Measurements from ENCODE around the gene IL32. TPM values are rescaled to one million over a fixed set of nuclear protein-coding genes. Genes with fewer than 3 reads are reported as not detected.

IL32 gene
- total and polyA plus RNA-seq, 2 donors (not counting 1 experiment from before 2014, with no cell fraction given): 2.0 to 2.3 TPM

DNA sequence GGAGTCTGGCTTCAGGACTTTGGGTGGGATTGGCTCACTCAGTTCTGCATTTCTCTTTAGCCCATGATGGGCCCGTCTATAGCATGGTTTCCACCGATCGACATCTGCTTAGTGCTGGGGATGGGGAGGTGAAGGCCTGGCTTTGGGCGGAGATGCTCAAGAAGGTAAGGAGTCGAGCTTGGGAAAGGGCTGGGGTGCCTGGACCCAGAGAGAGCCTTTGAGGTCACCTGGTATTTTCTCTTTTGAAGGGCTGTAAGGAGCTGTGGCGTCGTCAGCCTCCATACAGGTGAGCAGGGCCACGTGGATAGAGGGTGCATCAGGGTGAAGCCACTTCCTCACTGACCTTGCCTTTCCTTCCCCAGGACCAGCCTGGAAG lies 39.4 kb upstream of the IL32 start:
- Mint-ChIP-seq H3K27ac (no peak overlapping the region), H3K27me3 (peaks cover 13% of the 10 kb centered on the region), H3K4me3 (no peak overlapping the region), H3K9me3 (ENCODE audit: insufficient read depth) (no peaks in the 10 kb centered on the region), H3K4me1 (peaks cover 48% of the 10 kb centered on the region)
- no peak overlapping the region for H2AFZ ChIP-seq (ENCODE audit: insufficient read depth, low read depth, low read length, poor library complexity, severe bottlenecking)
- H3K36me3 ChIP-seq (replicated peaks in 1 of 2; ENCODE audit: control extremely low read depth in 1 of 2, control insufficient read depth in 1 of 2, extremely low read depth in 1 of 2, insufficient read depth in 2 of 2, low read length in 1 of 2): peaks cover 0 to 18% of the 10 kb centered on the region in 2 experiments
- H3K79me2 ChIP-seq (ENCODE audit: control insufficient read depth, insufficient read depth, low read length): peaks cover 15% of the 10 kb centered on the region
- TF ChIP-seq CTCF (IDR thresholded peaks at IDR 0.05): no peak
- TF ChIP-seq EZH2 (IDR thresholded peaks at IDR 0.05; ENCODE audit: borderline replicate concordance, insufficient read depth, low read depth, low read length, poor library complexity, severe bottlenecking): no peak
- POLR2A ChIA-PET: interaction anchor here (0.5 kb wide), 1 partner anchor 594 kb away, joined by 3 read pairs; no protein-coding TSS in a partner anchor
- CTCF ChIA-PET: interaction anchor here (6.7 kb wide), 1 partner anchor 22 kb away, joined by 213 read pairs; no protein-coding TSS in a partner anchor
- intact Hi-C loops (cut with micrococcal nuclease): loop anchor here (10.0 kb wide), 2 partner anchors 259 to 1721 kb away; partner anchors contain the start of genes UBE2I and ZNF263
- no peak for DNase-seq
- peaks cover 40% of the 10 kb centered on the region for H4K20me1 ChIP-seq (ENCODE audit: control insufficient read depth, insufficient read depth, low read length, poor library complexity, severe bottlenecking)
- H3K27me3 ChIP-seq (replicated peaks in 1 of 4; ENCODE audit: control extremely low read depth in 1 of 4, control insufficient read depth in 3 of 4, insufficient read depth in 4 of 4, low read length in 3 of 4): peaks cover 0 to 26% (median 16%) of the 10 kb centered on the region in 4 experiments
- H3K4me2 ChIP-seq (replicated peaks; ENCODE audit: low read depth, low read length, poor library complexity, severe bottlenecking): no peak overlapping the region
- 98% methylated on average over 8 of the region's 8 CpGs for WGBS (ENCODE audit: insufficient coverage)
- ATAC-seq (ENCODE audit: low read depth): no peak
- H3K9ac ChIP-seq (ENCODE audit: low read length): no peak overlapping the region
- peaks cover 51 to 58% of the 10 kb centered on the region in 2 donors for H3K4me1 ChIP-seq (ENCODE audit: control insufficient read depth in 2 of 2, insufficient read depth in 2 of 2, low read length in 2 of 2)
- no peak overlapping the region for H3K27ac ChIP-seq (ENCODE audit: low read length in 2 of 2)
- peaks cover 0 to 13% (median 0%) of the 10 kb centered on the region in 3 donors for H3K9me3 ChIP-seq (ENCODE audit: control extremely low read depth in 1 of 3, control insufficient read depth in 2 of 3, insufficient read depth in 1 of 3, low read length in 2 of 3)
- no peak overlapping the region for H3K4me3 ChIP-seq (ENCODE audit: control extremely low read depth in 1 of 5, extremely low read depth in 1 of 5, insufficient read depth in 1 of 5, low read depth in 2 of 5, low read length in 4 of 5)
